Stimulated activated CD4-positive, alpha-beta T cell treated with anti-CD3 and anti-CD28 coated beads, TNF-alpha, amount 100 ng/mL, for 48 hours (primary cell): Measurements from ENCODE around the gene MYADML2.
"Not testable (repeated sequence)": the region's sequence is repeated elsewhere in the genome, so short reads cannot be mapped to it uniquely, and the experiment has no call there.

Source experiments
- DNase-seq, 3 donors: peaks; one replicate each; pipeline ENCODE4 v3.0.0-alpha.2; 2020; ENCODE audit warnings: low read depth in 3 of 3

MYADML2 gene

DNA sequence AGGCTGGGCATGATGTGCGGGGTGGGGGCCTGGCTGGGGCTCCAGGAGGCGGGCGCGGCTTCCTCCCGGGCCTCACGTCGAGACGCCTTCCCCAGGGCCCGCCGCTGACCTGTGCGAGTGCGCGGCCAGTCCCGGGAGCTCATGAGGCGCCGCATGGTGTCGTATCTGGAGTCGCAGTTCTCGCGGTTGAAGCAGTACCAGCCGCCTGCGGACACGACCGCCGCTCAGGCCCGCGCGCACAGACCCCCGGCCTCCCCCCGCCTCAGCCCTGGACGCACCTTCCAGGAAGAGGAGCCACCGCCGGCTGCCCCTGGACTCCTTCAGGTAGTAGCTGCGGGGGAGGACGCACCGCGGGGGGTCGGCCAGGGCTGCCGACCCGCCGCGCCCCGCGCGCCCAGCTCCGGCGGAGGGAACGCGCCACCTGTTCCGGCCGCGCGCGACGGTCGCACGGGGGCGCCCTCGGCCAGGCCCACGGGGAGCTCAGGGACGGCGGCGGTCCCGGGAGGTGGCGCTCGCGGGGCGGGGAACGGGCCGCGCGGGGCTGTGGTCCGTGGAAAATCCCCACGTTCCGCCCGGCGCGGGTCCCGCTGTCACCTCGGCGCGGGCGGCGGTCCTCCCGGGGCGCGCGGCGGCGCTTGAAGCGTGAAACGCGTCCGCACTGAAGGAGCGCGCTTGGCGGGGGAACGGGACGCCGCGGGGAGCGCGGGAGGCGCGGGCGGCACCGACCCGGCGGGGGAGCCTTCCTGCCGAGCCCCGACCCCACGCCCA is 12.5 kb upstream of the MYADML2 start:
- peak; percentile 32 to 74 (median 58) for DNase-seq

- DNase-seq = no peak
These were observed 11.8 kb upstream of the MYADML2 start for GRCh38 chr17:81958633-81959342.

DNA sequence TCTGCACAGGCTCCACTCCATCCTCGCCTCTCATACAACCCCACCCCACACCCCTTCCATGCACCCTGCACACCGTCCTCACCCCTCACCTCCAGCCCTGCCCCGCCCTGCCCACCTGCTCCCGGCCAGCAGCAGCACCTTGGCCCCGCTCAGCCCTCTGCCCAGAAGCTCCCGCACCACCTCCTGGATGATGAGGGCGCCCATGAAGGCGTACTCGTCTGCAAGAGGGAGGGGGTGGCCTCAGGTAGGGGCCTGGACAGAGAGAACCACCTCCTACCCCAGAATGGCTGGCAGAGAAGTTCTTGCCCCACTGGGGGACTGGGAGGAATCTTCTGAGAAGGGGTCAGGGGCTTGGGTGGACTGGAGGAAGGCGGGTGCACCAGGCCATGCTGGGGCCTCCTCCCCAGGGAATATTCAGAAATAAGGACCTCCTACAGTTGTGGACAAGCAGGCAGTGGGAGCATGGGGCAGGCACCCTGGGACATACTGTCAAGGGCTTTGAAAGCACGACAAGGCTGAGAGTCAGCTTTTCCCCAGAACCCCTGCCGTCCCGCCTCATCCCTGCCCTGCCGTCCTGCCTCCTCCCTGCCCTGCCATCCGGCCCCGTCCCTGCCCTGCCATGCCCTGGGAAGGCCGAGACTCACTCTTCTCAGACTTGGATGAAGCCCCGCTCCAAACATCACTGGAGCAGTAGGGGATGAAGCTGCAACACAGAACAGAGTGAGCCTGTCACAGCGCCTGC is 10.8 kb upstream of the MYADML2 start:
- DNase-seq = no peak

GRCh38 chr17:81956607-81957589 is 9.9 kb upstream of the MYADML2 start:
- DNase-seq = no peak

DNA sequence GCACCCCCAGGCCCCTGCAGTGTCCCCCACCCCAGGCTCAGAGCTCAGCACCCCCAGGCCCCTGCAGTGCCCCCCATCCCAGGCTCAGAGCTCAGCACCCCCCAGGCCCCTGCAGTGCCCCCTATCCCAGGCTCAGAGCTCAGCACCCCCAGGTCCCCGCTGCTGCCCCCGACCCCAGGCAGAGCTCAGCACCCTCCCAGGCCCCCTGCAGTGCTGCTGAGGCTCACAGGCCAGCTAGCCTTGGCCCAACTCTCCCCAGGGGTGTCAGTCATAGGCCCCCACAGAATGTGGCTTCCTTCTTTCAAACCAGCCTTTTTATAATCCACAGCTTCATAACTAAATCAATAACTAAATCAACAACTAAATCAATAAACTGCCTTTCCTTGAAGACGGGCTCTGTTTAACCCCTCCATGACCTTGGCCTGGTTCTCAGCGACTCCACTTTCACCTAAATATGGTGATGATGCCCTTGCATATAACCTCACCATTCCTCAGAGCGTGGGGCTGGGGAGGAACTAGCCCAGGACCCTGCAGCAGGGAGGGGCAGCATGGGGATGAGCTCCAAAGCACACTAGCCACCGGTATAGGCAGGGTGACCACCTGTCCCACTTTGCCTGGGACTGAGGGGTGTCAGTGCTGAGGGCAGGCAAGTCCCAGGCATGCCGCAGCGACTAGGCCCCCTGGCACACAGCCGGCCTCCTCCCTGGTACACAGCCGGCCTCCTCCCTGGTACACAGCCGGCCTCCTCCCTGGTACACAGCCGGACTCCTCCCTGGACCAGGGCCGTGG is 8.9 kb upstream of the MYADML2 start:
- no peak for DNase-seq

GRCh38 chr17:81955058-81955681 is 8.1 kb upstream of the MYADML2 start:
- DNase-seq = no peak

DNA sequence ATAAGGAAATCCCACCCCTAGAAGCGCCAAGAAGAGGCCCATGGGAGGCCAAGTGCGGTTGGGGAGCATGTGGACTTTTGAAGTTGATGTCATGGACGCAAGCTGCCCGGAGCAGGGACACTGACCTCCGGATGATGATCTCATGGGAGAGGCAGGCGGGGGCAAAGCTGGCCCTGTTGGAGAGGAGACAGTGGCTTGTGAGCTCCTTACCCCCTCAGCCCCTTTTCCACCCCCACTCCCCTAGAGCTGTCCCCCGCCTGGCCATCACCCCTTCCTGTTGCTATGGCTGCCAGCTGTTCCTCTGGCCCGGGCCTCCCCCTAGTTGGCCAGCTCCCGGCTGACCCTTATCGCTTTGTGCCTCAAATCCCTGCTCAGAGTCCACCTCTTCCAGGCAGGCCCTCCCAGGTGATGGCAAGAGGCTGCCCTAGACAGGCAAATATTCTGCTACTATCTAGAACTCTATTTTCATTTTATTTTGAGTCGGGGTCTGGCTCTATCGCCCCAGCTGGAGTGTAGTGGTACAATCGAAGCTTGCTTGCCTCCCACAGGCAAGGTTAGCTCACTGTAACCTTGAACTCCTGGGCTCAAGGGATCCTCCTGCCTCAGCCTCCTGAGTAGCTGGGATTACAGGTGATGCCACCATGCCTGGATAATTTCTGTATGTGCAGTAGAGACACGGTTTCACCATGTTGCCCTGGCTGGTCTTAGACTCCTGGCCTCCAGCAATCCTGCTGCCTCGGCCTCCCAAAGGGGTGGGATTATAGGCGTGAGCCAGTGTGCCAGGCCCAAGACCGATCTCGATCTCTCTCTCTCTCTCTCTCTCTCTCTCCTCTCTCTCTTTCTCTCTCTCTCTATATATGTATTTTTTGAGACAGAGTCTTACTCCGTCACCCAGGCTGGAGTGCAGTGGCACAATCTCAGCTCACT is 7.4 kb upstream of the MYADML2 start:
- no peak for DNase-seq

- DNase-seq = not testable (repeated sequence)
These were observed 6.4 kb upstream of the MYADML2 start for GRCh38 chr17:81953443-81953842.

DNA sequence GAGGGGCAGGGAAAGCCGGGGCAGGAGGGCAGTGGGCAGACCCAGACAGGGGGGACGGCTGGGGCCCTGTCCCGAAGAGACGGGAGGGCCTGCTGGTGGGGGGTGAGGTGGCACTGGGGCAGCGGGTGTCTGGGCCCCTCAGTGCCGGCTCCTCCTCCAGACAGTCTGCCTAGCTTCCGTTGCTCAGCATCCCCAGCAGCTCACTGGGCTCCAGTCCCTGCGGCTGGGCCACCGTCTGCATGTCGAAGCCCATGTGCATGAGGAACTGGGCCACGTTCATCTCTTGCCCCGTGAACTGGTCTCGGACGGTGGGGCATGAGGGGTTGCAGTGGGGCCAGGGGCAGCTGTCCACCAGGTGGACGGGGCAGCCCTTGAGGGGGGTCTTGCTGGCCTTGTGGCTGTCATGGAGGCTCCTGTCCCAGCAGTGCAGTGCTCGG is 5.8 kb upstream of the MYADML2 start:
- DNase-seq = no peak

- no peak for DNase-seq
These were observed 5.0 kb upstream of the MYADML2 start for GRCh38 chr17:81951785-81952684.

GRCh38 chr17:81950501-81950900 is 3.5 kb upstream of the MYADML2 start:
- DNase-seq = no peak

DNA sequence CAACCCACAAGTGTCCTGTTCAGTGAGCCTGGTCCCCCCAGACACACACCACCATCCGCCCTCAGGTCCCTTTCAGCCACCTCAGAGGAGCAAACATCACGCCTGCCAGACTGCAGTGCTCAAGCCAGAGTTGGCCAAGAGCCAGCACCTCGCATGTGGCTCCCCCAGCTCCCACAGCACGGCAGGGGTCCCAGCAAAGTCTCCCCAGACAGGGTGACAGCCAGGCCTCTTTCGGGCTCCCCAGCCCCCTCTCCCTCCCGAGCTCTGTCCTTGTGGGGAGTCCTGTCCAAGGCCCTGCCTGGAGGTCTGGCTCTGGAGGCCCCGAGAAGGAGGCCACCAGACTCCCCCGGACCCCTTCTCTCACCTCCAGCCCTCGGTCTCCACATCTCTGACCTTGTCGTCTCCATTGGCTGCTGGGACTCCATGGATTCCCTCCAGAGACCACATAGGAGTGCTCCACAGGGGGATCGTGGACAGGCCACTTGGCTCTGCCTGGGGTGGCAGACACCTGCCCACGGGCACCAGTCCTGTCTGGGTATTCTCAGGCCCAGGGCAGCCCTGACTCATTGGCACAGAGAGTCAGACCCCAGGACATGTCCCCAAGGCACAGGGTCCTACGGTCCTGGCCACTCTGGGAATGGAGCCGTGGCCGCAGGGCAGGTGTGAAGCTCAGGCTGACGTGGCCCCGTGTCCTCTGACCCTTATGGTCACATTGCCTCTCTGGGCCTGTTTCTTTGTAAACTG is 1.8 kb upstream of the MYADML2 start:
- DNase-seq = no peak

DNA sequence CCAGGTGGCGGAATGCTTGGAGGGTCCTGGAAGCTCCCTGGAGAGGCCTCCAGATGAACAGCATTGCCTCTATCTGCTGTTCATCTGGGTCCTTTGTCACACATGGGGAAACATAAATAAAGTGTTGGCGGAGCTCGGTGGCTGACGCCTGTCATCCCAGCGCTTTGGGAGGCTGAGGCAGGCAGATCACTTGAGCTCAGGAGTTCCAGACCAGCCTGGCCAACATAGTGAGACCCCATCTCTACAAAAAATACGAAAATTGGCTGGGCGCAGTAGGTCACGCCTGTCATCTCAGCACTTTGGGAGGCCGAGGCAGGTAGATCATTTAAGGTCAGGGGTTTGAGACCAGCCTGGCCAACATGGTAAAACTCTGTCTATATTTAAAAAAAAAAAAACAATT is 2.2 kb downstream of the MYADML2 start:
- DNase-seq = no peak

DNA sequence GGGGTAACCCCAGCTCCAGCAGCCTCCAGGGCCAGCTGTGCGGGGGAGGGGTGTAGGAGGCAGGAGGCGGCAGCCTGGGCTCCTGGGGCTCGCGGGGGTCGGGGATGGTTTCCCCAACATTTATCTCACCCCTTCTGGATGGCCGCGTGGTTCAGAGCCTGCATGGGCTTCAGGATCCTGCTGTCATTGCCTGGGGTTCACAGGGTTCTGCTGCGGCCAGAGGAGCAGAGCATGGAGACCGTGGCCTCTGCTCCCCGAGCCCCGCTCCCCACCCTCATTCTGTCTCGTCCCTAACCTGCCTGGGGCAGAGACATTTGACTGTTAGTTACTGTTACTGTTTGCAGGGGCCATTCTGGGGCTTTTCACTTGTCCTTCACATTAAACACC is 4.9 kb downstream of the MYADML2 start:
- DNase-seq = no peak

- DNase-seq = no peak
These were observed 5.4 kb downstream of the MYADML2 start for GRCh38 chr17:81941484-81942166.
